ENCODE results near the gene IL7R.

IL7R gene

DNA sequence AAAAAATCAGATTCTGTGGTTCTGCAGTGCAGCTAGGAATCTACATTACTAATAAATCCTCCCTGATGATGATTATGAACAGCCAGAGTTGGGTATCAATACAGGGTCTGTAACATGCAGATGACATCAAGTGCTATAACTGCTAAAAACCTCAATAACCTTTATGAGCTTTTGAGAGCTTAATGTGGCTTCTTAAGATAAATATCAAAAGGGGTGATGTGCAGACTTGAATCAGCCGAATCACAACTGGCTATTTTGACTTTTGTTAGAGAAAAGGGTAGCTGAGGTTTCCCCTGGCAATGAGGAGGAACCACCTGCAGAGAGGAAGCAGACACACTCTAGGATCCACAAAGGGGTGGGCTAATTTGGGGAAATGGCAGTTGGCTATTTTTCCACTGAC, 51.5 kb downstream of the IL7R start:
- DNase-seq (ENCODE audit: low spot score) = no peak

DNA sequence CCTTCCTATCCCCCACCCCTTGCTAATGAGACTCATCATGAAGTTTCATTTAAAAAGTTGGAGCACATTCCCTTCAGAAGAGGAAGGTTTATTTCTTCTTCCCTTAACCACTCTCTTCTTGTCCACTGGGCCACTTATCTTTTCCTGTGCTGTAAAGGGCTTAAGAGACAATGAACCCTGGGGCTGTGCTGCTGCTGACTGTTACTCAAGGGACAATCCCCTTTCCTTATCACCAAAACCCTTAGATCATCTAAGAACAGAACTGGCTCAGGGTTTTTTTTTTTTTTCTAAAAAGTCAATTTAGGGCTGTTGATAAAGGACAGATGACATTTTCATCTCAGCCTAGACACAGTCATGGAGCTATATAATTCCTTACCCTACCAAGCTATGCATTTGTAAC, 52.1 kb downstream of the IL7R start:
- no peak for DNase-seq (ENCODE audit: low spot score)

DNA sequence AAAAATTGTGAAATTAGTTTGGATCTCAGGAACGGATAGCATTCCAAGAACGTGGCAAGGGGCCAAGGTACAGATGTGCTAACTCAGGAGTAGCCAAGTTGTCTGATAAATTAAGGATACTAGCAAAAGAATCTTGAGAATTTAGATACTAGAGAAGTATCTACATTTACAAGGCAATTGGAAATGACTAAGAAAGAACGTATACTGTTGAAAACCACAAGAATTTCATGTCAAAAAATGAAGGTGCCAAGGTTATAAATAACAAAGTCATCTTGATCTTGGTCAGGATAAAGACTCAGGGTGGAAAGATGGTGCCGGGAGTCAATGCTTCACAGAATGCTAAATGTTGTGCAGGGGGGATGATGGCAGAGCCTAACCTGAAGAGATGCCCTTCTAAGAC, 62.5 kb downstream of the IL7R start:
- DNase-seq (ENCODE audit: low spot score) = no peak

DNA sequence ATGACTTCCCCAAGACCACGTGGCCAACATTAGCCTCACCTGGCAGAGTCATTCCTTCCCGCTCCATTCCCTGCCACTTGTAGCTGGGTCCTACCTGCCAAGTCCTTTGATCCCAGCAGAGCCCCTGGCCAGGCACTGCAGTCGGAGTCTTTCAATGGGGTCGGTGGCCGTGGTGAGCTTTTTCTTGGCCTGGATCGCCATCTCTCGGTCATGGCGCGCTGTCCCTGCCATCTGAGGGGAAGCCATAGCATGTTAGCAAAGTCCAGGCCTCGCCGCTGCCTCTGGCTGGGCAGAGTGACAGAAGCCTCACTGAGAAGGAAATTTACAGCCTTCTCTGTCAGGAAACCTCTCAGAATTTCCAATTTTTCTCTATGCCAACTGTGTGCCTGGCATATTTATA, 64.2 kb downstream of the IL7R start:
- DNase-seq (ENCODE audit: low spot score) = no peak

DNA sequence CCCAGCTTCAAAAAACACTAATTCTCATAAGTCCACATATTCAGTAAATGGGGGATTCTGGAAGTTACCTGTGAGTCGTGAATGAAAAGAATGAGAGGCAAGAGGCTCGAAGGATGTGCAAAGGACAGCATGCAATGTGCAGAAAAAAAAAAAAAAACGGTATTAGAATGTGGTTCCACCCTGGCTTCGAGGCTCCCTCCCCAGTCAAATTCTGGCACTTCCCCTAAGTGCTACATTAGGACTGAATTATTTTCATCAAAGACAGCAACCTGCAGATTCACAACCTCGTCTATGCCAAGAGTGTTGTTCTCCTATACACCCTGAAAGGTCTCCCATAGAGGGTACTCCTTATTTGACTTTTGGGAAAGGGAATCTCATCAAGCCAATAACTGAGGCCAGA, 65.2 kb downstream of the IL7R start:
- no peak for DNase-seq (ENCODE audit: low spot score)

DNA sequence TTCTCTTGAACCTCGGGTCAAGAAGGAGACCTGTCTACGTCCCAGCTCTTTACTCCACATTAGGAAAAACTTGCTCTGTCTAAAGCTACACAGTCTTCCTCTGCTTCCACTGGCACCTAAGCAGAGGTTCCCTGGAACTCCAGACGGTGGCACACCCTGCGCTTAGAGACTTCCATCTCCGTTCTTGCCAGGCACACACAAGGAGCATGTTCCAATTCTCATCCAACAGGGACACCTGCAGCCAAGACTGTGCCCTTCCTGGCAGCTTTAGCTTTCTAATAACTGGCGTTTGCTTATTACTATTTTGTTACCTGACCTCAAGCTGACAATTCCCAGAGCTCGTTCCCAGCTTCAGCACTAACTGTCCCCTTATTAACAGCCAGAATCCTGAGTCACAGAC, 65.8 kb downstream of the IL7R start:
- DNase-seq (ENCODE audit: low spot score) = no peak

DNA sequence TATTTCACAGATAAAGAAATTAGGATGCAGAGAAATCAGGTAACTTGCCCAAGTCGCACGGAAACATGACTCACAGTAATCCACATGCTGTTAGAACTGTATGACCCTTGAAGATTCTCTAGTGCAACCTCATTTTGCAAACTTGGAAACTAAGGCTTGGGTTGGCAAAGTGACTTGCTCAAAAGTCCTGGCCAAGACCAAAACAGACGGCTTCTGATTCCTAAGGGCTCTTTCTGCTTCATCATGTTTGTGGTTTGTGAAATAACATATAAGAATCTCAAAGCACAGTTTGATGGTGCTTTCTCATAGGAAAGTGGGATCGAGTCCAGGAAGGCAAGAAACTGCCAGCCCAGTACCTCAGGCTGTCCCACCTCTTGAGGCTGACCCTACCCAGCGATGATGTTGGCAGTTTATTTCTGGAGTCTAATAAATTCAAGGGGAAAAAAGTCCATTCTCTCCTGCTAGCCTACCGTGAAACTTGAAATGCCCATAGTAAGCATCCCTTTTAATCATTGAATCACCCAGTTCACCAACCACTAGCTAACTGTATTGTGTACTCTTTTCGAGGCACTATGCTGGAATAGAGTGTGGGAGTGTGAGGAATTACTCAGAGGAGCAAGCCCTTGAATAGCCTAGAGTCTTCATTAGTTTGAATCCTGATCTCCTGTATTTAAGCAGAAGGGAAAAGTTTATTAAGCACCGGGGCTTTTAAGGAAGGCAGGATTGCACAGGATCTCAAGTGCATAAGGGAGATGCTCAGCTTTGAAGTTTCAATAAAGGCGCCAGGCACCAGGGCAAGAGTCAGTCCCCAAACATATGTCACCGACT, 67.6 kb downstream of the IL7R start:
- DNase-seq (ENCODE audit: low spot score) = no peak

DNA sequence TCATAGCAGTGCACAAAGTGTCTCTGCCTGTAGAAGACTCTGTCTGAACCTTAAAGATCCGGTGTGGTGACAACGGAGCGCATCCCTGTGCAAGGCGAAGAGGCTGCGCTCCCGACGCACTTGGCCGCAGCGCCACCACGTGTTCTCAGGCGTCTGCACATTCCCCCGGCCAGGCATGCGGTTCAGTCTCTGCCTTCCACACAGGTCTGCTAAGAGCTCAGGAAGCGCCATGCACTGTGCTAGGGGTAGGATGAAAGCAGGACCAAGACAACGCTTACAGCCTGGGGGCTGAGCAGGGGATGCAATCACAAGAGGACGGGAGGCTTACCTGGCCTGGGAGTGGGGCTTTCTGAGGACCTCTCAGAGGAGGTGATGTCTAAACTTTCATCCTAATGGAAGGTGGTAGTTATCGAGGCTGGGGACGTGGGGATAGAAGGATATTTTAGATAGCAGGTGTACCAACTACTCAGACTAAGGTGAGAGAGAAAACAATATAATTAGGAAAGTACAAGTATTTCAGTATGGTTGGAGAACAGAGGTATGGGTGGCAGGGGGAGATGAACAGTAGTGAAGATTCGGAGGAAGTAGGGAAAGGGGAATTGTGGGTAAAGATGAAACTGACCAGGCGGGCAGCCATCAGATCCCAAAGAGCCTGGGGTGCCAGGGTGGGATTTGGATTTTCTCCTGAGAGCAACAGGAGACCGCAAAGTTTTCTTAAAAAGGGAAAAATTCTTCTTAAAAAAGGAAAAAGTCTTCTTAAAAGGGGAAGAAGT, 68.4 kb downstream of the IL7R start:
- DNase-seq (ENCODE audit: low spot score) = no peak

DNA sequence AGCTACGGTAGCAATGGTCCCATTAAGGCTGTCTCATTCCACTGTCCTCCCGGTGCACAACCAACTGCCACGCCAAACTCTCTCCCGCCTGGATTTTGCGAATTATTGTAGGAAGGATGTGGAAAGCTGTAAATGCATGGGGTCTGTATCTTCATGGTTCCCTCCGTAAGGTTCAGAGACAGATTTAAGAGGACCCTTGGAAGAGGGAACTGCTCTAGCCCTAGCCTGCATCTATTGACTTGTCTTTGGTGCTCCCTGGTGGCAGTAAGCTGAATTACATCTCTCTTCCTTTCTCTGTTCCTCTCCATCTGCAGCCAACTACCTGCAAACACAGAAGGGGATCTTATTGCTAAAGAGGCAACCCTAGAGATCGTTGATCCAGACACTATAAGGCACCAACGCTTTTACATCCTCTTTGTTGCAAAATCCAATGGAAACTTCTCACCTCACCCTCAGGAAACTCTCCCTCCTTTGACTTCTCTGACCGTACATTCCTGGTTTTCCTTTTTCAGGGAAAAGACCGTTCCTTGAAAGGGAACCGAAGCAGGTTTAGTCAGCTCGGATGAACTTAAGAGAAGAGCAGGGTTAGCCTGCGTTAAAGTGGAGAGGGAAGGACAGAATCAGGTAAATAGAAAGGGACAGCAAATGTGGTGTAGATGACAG, 69.8 kb downstream of the IL7R start:
- peak; percentile 24 for DNase-seq (ENCODE audit: low spot score)
